Kidney epithelial cell (primary cell): ENCODE results near the gene FOXP1. TPM values are rescaled to one million over a fixed set of nuclear protein-coding genes. Genes with fewer than 3 reads are reported as not detected.

Experiments
- DNase-seq: peaks from one replicate; pipeline ENCODE4 v3.0.0-alpha.2; 2010; ENCODE audit warnings: low read depth
- H3K27me3 ChIP-seq: 2 replicates; pipeline ENCODE4 v1.6.0; 2011; ENCODE audit warnings: low read length; ENCODE audit not compliant: control insufficient read depth, insufficient read depth
- H3K36me3 ChIP-seq: 2 replicates; pipeline ENCODE4 v1.5.1; 2011; ENCODE audit warnings: low read length; ENCODE audit not compliant: control insufficient read depth, insufficient read depth
- H3K4me3 ChIP-seq: 2 replicates; pipeline ENCODE4 v1.5.1; 2011; ENCODE audit warnings: low read depth, mild to moderate bottlenecking, control low read depth, low read length
- CTCF ChIP-seq: IDR thresholded peaks from 2 replicates; pipeline ENCODE4 v1.5.1; 2011; ENCODE audit warnings: mild to moderate bottlenecking, moderate library complexity, low read length, control low read depth, inconsistent platforms; ENCODE audit not compliant: insufficient read depth, poor library complexity, severe bottlenecking
- total RNA-seq: library from RNA; depleted of rRNA; stranded (reverse); fragments of >200 nt; gene quantifications from 2 replicates; pipeline ENCODE4 v1.2.3, GENCODE V29; 2015

Gene FOXP1
- total RNA-seq, 1 donor from 2014 or later: 75.0 TPM

- DNase-seq: no peak
- no peaks in the 10 kb centered on the region for H3K36me3 ChIP-seq
- H3K27me3 ChIP-seq: no peaks in the 10 kb centered on the region
- TF ChIP-seq CTCF: no peak
- no peak overlapping the region for H3K4me3 ChIP-seq
These were observed 632.2 kb downstream of the FOXP1 start for GRCh38 chr3:70951316-70951715.

DNA sequence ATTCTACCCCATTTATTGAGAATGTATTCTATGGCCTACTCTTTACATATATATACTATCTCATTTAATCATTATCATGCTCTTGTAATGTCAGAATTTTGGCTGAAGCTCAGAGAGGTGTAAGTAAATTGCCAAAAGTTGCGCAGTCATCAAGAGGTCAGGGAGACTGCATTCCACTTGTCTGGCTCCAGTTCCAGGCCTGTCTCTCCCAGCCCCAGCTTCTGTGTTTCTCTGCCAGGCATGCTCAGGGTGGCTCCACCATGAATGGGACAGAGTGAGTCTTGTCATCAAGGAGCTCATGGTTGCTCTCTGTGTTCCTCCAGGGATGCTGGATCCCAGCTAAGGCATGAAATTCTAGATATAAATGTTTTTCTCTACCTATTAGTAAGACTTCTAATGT, 635.9 kb downstream of the FOXP1 start:
- H3K4me3 ChIP-seq: no peak overlapping the region
- no peak for DNase-seq
- no peak for TF ChIP-seq CTCF
- no peaks in the 10 kb centered on the region for H3K27me3 ChIP-seq
- no peaks in the 10 kb centered on the region for H3K36me3 ChIP-seq

- no peaks in the 10 kb centered on the region for H3K27me3 ChIP-seq
- no peak overlapping the region for H3K4me3 ChIP-seq
- no peak for DNase-seq
- TF ChIP-seq CTCF: no peak
- no peaks in the 10 kb centered on the region for H3K36me3 ChIP-seq
These were observed 639.6 kb downstream of the FOXP1 start for GRCh38 chr3:70943886-70944285.

DNA sequence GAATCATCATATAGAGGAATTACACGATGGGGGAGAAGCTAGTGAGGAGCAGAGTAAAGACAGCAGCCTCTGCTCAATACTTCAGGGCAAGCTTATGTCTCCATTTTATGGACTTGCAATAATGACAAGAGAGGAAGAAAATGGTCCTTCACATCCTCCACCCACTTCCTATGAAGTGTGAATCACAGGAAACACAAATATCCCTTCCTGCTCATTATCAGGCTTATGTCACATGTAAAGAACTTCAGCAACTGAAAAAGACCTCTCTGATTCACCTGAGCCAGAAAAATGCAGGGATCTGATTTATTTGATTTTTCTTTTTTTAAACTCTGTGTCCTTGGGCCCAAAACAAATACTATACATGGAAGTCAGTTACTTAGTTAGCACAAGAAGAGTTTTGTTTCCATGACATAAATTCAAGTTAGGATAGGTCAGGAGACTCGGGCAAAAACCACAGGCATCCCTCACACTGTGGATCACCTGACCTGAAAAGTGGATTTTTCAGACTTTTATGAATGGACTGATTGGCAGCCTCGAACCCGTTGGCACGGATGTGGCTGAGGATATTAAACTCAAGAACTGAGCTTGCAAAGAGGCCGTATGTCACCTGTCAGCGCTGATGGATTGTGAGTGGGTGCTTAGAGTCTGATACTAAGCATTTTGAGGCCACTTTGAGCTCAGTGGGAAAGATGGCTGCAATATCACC, 650.3 kb downstream of the FOXP1 start:
- DNase-seq: no peak

GRCh38 chr3:70930066-70930465, 653.5 kb downstream of the FOXP1 start:
- no peaks in the 10 kb centered on the region for H3K36me3 ChIP-seq
- H3K27me3 ChIP-seq: no peaks in the 10 kb centered on the region
- no peak overlapping the region for H3K4me3 ChIP-seq
- TF ChIP-seq CTCF: no peak
- no peak for DNase-seq

More for the DNA sequence above, 650.3 kb downstream of the FOXP1 start:
- no peaks in the 10 kb centered on the region for H3K36me3 ChIP-seq
- no peaks in the 10 kb centered on the region for H3K27me3 ChIP-seq
- no peak overlapping the region for H3K4me3 ChIP-seq
- no peak for TF ChIP-seq CTCF

GRCh38 chr3:70927239-70927638, 656.3 kb downstream of the FOXP1 start:
- no peaks in the 10 kb centered on the region for H3K36me3 ChIP-seq

More at GRCh38 chr3:70927239-70927638, 656.3 kb downstream of the FOXP1 start:
- Histone ChIP-seq H3K27me3 (no peaks in the 10 kb centered on the region), H3K4me3 (no peak overlapping the region)
- no peak for TF ChIP-seq CTCF
- no peak for DNase-seq
